Progenitor cell of endocrine pancreas (in vitro differentiated cells): Measurements from ENCODE around the gene USP6NL. TPM values are rescaled to one million over a fixed set of nuclear protein-coding genes. Genes with fewer than 3 reads are reported as not detected.

Experiments
- DNase-seq: peaks from one replicate; pipeline ENCODE4 v3.0.0; 2021; ENCODE audit warnings: low spot score; ENCODE audit not compliant: unreplicated experiment
- H3K27ac Mint-ChIP-seq: 2 replicates; pipeline ENCODE4 v1.8.0; 2021; ENCODE audit warnings: mild to moderate bottlenecking, moderate library complexity, mixed read lengths
- H3K27me3 Mint-ChIP-seq: 2 replicates; pipeline ENCODE4 v1.8.0; 2021; ENCODE audit warnings: mixed read lengths
- H3K36me3 Mint-ChIP-seq: 2 replicates; pipeline ENCODE4 v1.8.0; 2022; ENCODE audit warnings: mixed read lengths; ENCODE audit not compliant: insufficient read depth
- H3K4me1 Mint-ChIP-seq: 2 replicates; pipeline ENCODE4 v1.8.0; 2021; ENCODE audit warnings: low read depth, mixed read lengths
- H3K4me3 Mint-ChIP-seq: 2 replicates; pipeline ENCODE4 v1.8.0; 2021; ENCODE audit warnings: low read depth, mild to moderate bottlenecking, moderate library complexity, mixed read lengths
- H3K9me3 Mint-ChIP-seq: 2 replicates; pipeline ENCODE4 v1.8.0; 2021; ENCODE audit warnings: low read depth, mixed read lengths
- CTCF ChIP-seq: fragments of 200-600 bp; sonication (generic); IDR thresholded peaks from one replicate; pipeline ENCODE4 v1.5.0; 2021; ENCODE audit warnings: antibody characterized with exemption, mild to moderate bottlenecking; ENCODE audit not compliant: unreplicated experiment
- total RNA-seq: library from RNA; stranded (reverse); gene quantifications from 2 replicates; pipeline ENCODE4 v1.2.1, GENCODE V29; 2021

USP6NL gene
- total RNA-seq, 1 donor from 2014 or later = 37.3 TPM

GRCh38 chr10:11444155-11444530, 167.3 kb downstream of the USP6NL start:
- DNase-seq = no peak

GRCh38 chr10:11443468-11444154, 167.8 kb downstream of the USP6NL start:
- Mint-ChIP-seq H3K4me1 (no peaks in the 10 kb centered on the region), H3K4me3 (no peak overlapping the region), H3K27ac (no peak overlapping the region), H3K9me3 (no peaks in the 10 kb centered on the region), H3K27me3 (peaks cover 37% of the 10 kb centered on the region), H3K36me3 (no peaks in the 10 kb centered on the region)
- DNase-seq = no peak
- no peak for TF ChIP-seq CTCF

More at GRCh38 chr10:11444155-11444530, 167.3 kb downstream of the USP6NL start:
- Mint-ChIP-seq H3K27ac (no peak overlapping the region), H3K27me3 (peaks cover 35% of the 10 kb centered on the region), H3K4me3 (no peak overlapping the region), H3K36me3 (no peaks in the 10 kb centered on the region), H3K4me1 (no peaks in the 10 kb centered on the region), H3K9me3 (no peaks in the 10 kb centered on the region)
- TF ChIP-seq CTCF = no peak

- no peak for DNase-seq
- no peaks in the 10 kb centered on the region for H3K9me3 Mint-ChIP-seq
- no peak overlapping the region for H3K4me3 Mint-ChIP-seq
- TF ChIP-seq CTCF = no peak
- no peaks in the 10 kb centered on the region for H3K36me3 Mint-ChIP-seq
- no peak overlapping the region for H3K27ac Mint-ChIP-seq
- no peaks in the 10 kb centered on the region for H3K4me1 Mint-ChIP-seq
- peaks cover 25% of the 10 kb centered on the region for H3K27me3 Mint-ChIP-seq
Measured at GRCh38 chr10:11442001-11442773, 169.3 kb downstream of the USP6NL start.

- Mint-ChIP-seq H3K9me3 (no peaks in the 10 kb centered on the region), H3K36me3 (no peaks in the 10 kb centered on the region), H3K4me1 (no peaks in the 10 kb centered on the region), H3K27ac (no peak overlapping the region), H3K4me3 (no peak overlapping the region), H3K27me3 (peaks cover 22% of the 10 kb centered on the region)
- TF ChIP-seq CTCF = no peak
- DNase-seq = no peak
Measured at GRCh38 chr10:11441151-11441535, 170.3 kb downstream of the USP6NL start.

GRCh38 chr10:11440250-11441150, 170.9 kb downstream of the USP6NL start:
- no peak for TF ChIP-seq CTCF
- Mint-ChIP-seq H3K4me1 (no peaks in the 10 kb centered on the region), H3K36me3 (no peaks in the 10 kb centered on the region), H3K27me3 (peaks cover 16% of the 10 kb centered on the region), H3K4me3 (no peak overlapping the region), H3K9me3 (no peaks in the 10 kb centered on the region), H3K27ac (no peak overlapping the region)
- DNase-seq = no peak
